ENCODE data around the gene SDR42E2. TPM values are rescaled to one million over a fixed set of nuclear protein-coding genes. Genes with fewer than 3 reads are reported as not detected.

SDR42E2 gene
- polyA plus RNA-seq, 2 of the 4 experiments (the other 2 are of a cell fraction) = not detected

- Histone ChIP-seq H3K4me3 (peak overlapping the region; percentile 80), H3K9me3 (no peaks in the 10 kb centered on the region), H3K27ac (peak overlapping the region; percentile 50 to 77; a peak in 5 of 6 replicates), H3K4me2 (peak overlapping the region; percentile 94), H3K4me1 (peaks cover 10% of the 10 kb centered on the region)
- DNase-seq (ENCODE audit: low read depth in 1 of 2, low spot score in 1 of 2) (no peak), FAIRE-seq (no peak), ATAC-seq (no peak)
- POLR2A ChIA-PET = no interaction called here
- WGBS (ENCODE audit: missing lambda C conversion rate) = 25% methylated on average over 18 of the region's 18 CpGs
- CTCF ChIA-PET = interaction anchor here (0.8 to 24.4 kb wide), 39 partner anchors 8 to 247 kb away, joined by 3 to 320 read pairs (median 9); partner anchors contain the start of genes EEF2K, MOSMO, PDZD9 and POLR3E
- no peak for TF ChIP-seq RFX5 (IDR thresholded peaks at IDR 0.05)
- no peak for TF ChIP-seq NPAS2 (CRISPR knock-in tag; IDR thresholded peaks at IDR 0.05; ENCODE audit: borderline replicate concordance)
- no peak for TF ChIP-seq CHD4 (IDR thresholded peaks at IDR 0.05; ENCODE audit: borderline replicate concordance)
- TF ChIP-seq KDM5A (IDR thresholded peaks at IDR 0.05) = no peak
- no peak for TF ChIP-seq ELK1 (IDR thresholded peaks at IDR 0.05; ENCODE audit: low read depth, low read length)
- no peak for TF ChIP-seq HOXB13 (CRISPR knock-in tag; IDR thresholded peaks at IDR 0.05; ENCODE audit: low read depth)
- TF ChIP-seq ZC3H11A (IDR thresholded peaks at IDR 0.05) = no peak
- TF ChIP-seq EHMT2 (IDR thresholded peaks at IDR 0.05; ENCODE audit: low read depth) = no peak
- TF ChIP-seq ATOH8 (CRISPR knock-in tag; IDR thresholded peaks at IDR 0.05; ENCODE audit: low read depth) = no peak
- TF ChIP-seq EHF (CRISPR knock-in tag; IDR thresholded peaks at IDR 0.05) = no peak
- TF ChIP-seq, protein P1, sequence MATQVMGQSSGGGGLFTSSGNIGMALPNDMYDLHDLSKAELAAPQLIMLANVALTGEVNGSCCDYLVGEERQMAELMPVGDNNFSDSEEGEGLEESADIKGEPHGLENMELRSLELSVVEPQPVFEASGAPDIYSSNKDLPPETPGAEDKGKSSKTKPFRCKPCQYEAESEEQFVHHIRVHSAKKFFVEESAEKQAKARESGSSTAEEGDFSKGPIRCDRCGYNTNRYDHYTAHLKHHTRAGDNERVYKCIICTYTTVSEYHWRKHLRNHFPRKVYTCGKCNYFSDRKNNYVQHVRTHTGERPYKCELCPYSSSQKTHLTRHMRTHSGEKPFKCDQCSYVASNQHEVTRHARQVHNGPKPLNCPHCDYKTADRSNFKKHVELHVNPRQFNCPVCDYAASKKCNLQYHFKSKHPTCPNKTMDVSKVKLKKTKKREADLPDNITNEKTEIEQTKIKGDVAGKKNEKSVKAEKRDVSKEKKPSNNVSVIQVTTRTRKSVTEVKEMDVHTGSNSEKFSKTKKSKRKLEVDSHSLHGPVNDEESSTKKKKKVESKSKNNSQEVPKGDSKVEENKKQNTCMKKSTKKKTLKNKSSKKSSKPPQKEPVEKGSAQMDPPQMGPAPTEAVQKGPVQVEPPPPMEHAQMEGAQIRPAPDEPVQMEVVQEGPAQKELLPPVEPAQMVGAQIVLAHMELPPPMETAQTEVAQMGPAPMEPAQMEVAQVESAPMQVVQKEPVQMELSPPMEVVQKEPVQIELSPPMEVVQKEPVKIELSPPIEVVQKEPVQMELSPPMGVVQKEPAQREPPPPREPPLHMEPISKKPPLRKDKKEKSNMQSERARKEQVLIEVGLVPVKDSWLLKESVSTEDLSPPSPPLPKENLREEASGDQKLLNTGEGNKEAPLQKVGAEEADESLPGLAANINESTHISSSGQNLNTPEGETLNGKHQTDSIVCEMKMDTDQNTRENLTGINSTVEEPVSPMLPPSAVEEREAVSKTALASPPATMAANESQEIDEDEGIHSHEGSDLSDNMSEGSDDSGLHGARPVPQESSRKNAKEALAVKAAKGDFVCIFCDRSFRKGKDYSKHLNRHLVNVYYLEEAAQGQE (IDR thresholded peaks at IDR 0.05) = no peak
Measured at GRCh38 chr16:22189473-22190080, 27.3 kb downstream of the SDR42E2 start.

DNA sequence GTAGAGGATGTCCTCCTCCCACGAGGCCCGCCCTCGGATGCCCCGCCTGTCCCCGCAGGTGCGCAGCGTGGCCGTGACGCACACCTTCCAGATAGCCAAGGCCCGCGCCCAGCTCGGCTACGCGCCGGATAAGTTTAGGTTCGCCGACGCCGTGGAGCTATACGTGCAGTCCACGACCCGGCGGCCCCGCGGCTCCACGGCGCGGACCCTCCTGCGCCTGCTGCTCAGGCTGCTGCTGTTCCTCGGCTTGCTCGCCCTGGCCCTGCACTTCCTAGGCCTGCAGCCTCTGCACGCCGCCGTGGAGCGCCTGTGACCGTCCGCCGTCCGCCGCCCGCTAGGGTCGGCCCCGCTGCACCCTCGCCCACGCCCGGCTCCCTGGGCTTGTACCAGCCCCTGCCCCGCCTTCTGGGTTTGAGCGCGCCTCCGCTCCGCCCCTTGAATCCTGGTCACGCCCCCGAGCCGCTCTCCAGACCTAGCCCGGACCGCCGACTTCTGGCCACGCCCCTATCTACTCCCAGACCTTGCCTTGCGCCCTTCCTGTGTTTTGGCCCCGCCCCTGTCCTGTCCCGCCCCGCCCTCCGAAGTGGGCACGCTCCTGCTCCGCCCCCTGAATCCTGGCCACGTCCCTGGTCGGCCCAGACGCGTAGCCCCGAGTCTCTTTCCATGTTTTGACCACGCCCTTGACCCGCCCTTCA is 27.9 kb downstream of the SDR42E2 start:
- under 1% methylated on average over 47 of the region's 72 CpGs for whole genome bisulfite sequencing (ENCODE audit: missing lambda C conversion rate)
- Histone ChIP-seq H3K4me3 (peak overlapping the region; percentile 80), H3K9me3 (no peaks in the 10 kb centered on the region), H3K27ac (peak overlapping the region; percentile 50 to 77), H3K4me2 (peak overlapping the region; percentile 94), H3K4me1 (peaks cover 12% of the 10 kb centered on the region)
- POLR2A ChIA-PET = interaction anchor here (1.5 to 2.1 kb wide), 2 partner anchors 108 to 237 kb away, joined by 6 to 7 read pairs; partner anchors contain the start of gene UQCRC2
- TF ChIP-seq MAX (IDR thresholded peaks at IDR 0.05) = 0 out of 2 replicates have a peak, but pooled peaks have one; percentile 27
- TF ChIP-seq CEBPB (IDR thresholded peaks at IDR 0.05) = no peak
- TF ChIP-seq JUNB (IDR thresholded peaks at IDR 0.05) = no peak
- no peak for TF ChIP-seq HOXB5 (CRISPR knock-in tag; IDR thresholded peaks at IDR 0.05)
- TF ChIP-seq FOSB (CRISPR knock-in tag; IDR thresholded peaks at IDR 0.05) = no peak
- no peak for TF ChIP-seq RARB (CRISPR knock-in tag; IDR thresholded peaks at IDR 0.05)
- TF ChIP-seq EHMT2 (IDR thresholded peaks at IDR 0.05; ENCODE audit: low read depth) = no peak
- TF ChIP-seq POLR2A (IDR thresholded peaks at IDR 0.05; ENCODE audit: low read length) = peak; percentile 28; the same call in 1 of the 2 replicates
- TF ChIP-seq MYC (IDR thresholded peaks at IDR 0.05; ENCODE audit: borderline replicate concordance, low read length) = no peak
- TF ChIP-seq PBX3 (IDR thresholded peaks at IDR 0.05) = peak; percentile 78; the same call in 1 of the 2 replicates
- no peak for TF ChIP-seq BCL3 (IDR thresholded peaks at IDR 0.05)
- CTCF ChIA-PET = interaction anchor here (0.5 to 24.4 kb wide), 18 partner anchors 10 to 904 kb away, joined by 3 to 320 read pairs (median 16); partner anchors contain the start of genes EEF2K, MOSMO, PDZD9 and POLR3E
- FAIRE-seq (no peak), ATAC-seq (peak; percentile 64 to 85), DNase-seq (ENCODE audit: low read depth in 1 of 2, low spot score in 1 of 2) (peak; percentile 81 to 100)

All from A549 (cell line).